PFSK-1 (cell line): Measurements from ENCODE around the gene TBCD.

Source experiments
- FOXP2 ChIP-seq: optimal IDR thresholded peaks from 2 replicates; pipeline ENCODE3; 2011; ENCODE audit warnings: borderline replicate concordance, control low read depth, inconsistent platforms; ENCODE audit not compliant: insufficient read depth; ENCODE audit errors: extremely low read length, extremely low read depth
- POLR2AphosphoS5 ChIP-seq: IDR thresholded peaks from 2 replicates; pipeline ENCODE4 v1.6.1; 2012; ENCODE audit warnings: low read depth, mild to moderate bottlenecking, control low read depth, low read length, moderate library complexity
- SIN3A ChIP-seq: IDR thresholded peaks from 2 replicates; pipeline ENCODE4 v1.6.1; 2012; ENCODE audit warnings: mild to moderate bottlenecking, low read length, moderate library complexity, borderline replicate concordance; ENCODE audit not compliant: insufficient read depth
- TAF1 ChIP-seq: IDR thresholded peaks from 2 replicates; pipeline ENCODE4 v1.6.1; 2012; ENCODE audit warnings: low read length, control low read depth, borderline replicate concordance; ENCODE audit not compliant: insufficient read depth
- TF ChIP-seq, protein P1 (sequence below), 2 experiments: IDR thresholded peaks; 2 replicates each; pipeline versions ENCODE4 v1.6.1 to v1.8.0; 2011 to 2012; ENCODE audit warnings: low read depth in 2 of 2, low read length in 2 of 2, control low read depth in 1 of 2, inconsistent platforms in 1 of 2, mild to moderate bottlenecking in 1 of 2, moderate library complexity in 1 of 2; ENCODE audit not compliant: insufficient read depth in 1 of 2

The TBCD gene

GRCh38 chr17:82918508-82918907, 166.6 kb downstream of the TBCD start:
- TF ChIP-seq FOXP2 (no peak), SIN3A (no peak), POLR2AphosphoS5 (no peak), TAF1 (no peak)
- TF ChIP-seq, protein P1, sequence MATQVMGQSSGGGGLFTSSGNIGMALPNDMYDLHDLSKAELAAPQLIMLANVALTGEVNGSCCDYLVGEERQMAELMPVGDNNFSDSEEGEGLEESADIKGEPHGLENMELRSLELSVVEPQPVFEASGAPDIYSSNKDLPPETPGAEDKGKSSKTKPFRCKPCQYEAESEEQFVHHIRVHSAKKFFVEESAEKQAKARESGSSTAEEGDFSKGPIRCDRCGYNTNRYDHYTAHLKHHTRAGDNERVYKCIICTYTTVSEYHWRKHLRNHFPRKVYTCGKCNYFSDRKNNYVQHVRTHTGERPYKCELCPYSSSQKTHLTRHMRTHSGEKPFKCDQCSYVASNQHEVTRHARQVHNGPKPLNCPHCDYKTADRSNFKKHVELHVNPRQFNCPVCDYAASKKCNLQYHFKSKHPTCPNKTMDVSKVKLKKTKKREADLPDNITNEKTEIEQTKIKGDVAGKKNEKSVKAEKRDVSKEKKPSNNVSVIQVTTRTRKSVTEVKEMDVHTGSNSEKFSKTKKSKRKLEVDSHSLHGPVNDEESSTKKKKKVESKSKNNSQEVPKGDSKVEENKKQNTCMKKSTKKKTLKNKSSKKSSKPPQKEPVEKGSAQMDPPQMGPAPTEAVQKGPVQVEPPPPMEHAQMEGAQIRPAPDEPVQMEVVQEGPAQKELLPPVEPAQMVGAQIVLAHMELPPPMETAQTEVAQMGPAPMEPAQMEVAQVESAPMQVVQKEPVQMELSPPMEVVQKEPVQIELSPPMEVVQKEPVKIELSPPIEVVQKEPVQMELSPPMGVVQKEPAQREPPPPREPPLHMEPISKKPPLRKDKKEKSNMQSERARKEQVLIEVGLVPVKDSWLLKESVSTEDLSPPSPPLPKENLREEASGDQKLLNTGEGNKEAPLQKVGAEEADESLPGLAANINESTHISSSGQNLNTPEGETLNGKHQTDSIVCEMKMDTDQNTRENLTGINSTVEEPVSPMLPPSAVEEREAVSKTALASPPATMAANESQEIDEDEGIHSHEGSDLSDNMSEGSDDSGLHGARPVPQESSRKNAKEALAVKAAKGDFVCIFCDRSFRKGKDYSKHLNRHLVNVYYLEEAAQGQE (IDR thresholded peaks at IDR 0.05; ENCODE audit: insufficient read depth in 1 of 2, low read depth in 2 of 2, low read length in 2 of 2): no peak

GRCh38 chr17:82920150-82920549, 168.3 kb downstream of the TBCD start:
- no peak for TF ChIP-seq TAF1
- TF ChIP-seq POLR2AphosphoS5: no peak
- no peak for TF ChIP-seq FOXP2
- TF ChIP-seq SIN3A: no peak
- TF ChIP-seq, protein P1 (IDR thresholded peaks at IDR 0.05; ENCODE audit: insufficient read depth in 1 of 2, low read depth in 2 of 2, low read length in 2 of 2): no peak

DNA sequence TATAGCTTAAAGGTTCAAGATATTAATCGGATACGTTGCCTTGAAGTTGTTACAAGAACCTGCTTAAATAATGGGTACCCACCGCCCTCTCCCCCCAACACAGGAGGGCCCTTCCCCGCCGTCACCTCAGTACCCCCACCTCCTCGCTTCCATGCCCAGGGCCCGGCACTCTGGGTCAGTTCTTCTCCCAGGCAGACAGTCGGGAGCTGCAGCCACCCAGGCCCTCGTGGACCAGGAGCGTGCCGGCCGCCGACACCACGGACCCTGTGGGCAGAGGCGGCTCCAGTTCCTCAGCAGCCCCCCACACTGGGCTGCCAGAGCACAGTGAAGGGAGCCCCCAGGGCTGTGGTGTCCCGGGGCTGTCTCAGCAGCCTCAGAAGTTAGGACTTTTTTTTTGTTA, 168.8 kb downstream of the TBCD start:
- TF ChIP-seq SIN3A (no peak), POLR2AphosphoS5 (no peak), FOXP2 (no peak), TAF1 (no peak)
- TF ChIP-seq, protein P1 (IDR thresholded peaks at IDR 0.05; ENCODE audit: insufficient read depth in 1 of 2, low read depth in 2 of 2, low read length in 2 of 2): no peak

- TF ChIP-seq TAF1: no peak
- TF ChIP-seq FOXP2: no peak
- TF ChIP-seq SIN3A: no peak
- TF ChIP-seq POLR2AphosphoS5: no peak
- TF ChIP-seq, protein P1 (IDR thresholded peaks at IDR 0.05; ENCODE audit: insufficient read depth in 1 of 2, low read depth in 2 of 2, low read length in 2 of 2): no peak
Observed at GRCh38 chr17:82921426-82921825, 169.6 kb downstream of the TBCD start.

- TF ChIP-seq FOXP2 (no peak), TAF1 (no peak), POLR2AphosphoS5 (no peak)
- TF ChIP-seq, protein P1 (IDR thresholded peaks at IDR 0.05; ENCODE audit: insufficient read depth in 1 of 2, low read depth in 2 of 2, low read length in 2 of 2): no peak
Observed at GRCh38 chr17:82922646-82923045, 170.8 kb downstream of the TBCD start.
